ENCODE results near the gene TP53BP2. TPM values are rescaled to one million over a fixed set of nuclear protein-coding genes. Genes with fewer than 3 reads are reported as not detected.

TP53BP2 gene
- polyA plus RNA-seq, 1 experiment = 18.6 TPM

- peaks cover 8% of the 10 kb centered on the region for H3K36me3 ChIP-seq (ENCODE audit: control insufficient read depth, insufficient read depth, low read length)
- H3K27me3 ChIP-seq (ENCODE audit: control insufficient read depth, insufficient read depth, low read length) = no peaks in the 10 kb centered on the region
- TF ChIP-seq, protein P1, sequence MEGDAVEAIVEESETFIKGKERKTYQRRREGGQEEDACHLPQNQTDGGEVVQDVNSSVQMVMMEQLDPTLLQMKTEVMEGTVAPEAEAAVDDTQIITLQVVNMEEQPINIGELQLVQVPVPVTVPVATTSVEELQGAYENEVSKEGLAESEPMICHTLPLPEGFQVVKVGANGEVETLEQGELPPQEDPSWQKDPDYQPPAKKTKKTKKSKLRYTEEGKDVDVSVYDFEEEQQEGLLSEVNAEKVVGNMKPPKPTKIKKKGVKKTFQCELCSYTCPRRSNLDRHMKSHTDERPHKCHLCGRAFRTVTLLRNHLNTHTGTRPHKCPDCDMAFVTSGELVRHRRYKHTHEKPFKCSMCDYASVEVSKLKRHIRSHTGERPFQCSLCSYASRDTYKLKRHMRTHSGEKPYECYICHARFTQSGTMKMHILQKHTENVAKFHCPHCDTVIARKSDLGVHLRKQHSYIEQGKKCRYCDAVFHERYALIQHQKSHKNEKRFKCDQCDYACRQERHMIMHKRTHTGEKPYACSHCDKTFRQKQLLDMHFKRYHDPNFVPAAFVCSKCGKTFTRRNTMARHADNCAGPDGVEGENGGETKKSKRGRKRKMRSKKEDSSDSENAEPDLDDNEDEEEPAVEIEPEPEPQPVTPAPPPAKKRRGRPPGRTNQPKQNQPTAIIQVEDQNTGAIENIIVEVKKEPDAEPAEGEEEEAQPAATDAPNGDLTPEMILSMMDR (IDR thresholded peaks at IDR 0.05; ENCODE audit: insufficient read depth, low read depth, low read length) = no peak
- H3K4me3 ChIP-seq (ENCODE audit: low read depth, low read length) = no peak overlapping the region
- POLR2A ChIA-PET = no interaction called here
- CTCF ChIA-PET = no interaction called here
- DNase-seq (ENCODE audit: low read depth) = no peak
Observed at GRCh38 chr1:223793716-223794115, 52.0 kb downstream of the TP53BP2 start.

GRCh38 chr1:223792046-223792445, 53.7 kb downstream of the TP53BP2 start:
- peaks cover 9% of the 10 kb centered on the region for H3K36me3 ChIP-seq (ENCODE audit: control insufficient read depth, insufficient read depth, low read length)
- TF ChIP-seq, protein P1 (IDR thresholded peaks at IDR 0.05; ENCODE audit: insufficient read depth, low read depth, low read length) = no peak
- no peak for DNase-seq (ENCODE audit: low read depth)
- POLR2A ChIA-PET = no interaction called here
- H3K27me3 ChIP-seq (ENCODE audit: control insufficient read depth, insufficient read depth, low read length) = no peaks in the 10 kb centered on the region
- H3K4me3 ChIP-seq (ENCODE audit: low read depth, low read length) = no peak overlapping the region
- CTCF ChIA-PET = no interaction called here

GRCh38 chr1:223788746-223789415, 56.9 kb downstream of the TP53BP2 start:
- Histone ChIP-seq H3K27me3 (ENCODE audit: control insufficient read depth, insufficient read depth, low read length) (no peaks in the 10 kb centered on the region), H3K36me3 (ENCODE audit: control insufficient read depth, insufficient read depth, low read length) (peaks cover 5% of the 10 kb centered on the region; the same call in 1 of the 2 replicates), H3K4me3 (ENCODE audit: low read depth, low read length) (no peak overlapping the region)
- DNase-seq (ENCODE audit: low read depth) = no peak
- TF ChIP-seq, protein P1 (IDR thresholded peaks at IDR 0.05; ENCODE audit: insufficient read depth, low read depth, low read length) = no peak
- POLR2A ChIA-PET = no interaction called here
- CTCF ChIA-PET = no interaction called here

DNA sequence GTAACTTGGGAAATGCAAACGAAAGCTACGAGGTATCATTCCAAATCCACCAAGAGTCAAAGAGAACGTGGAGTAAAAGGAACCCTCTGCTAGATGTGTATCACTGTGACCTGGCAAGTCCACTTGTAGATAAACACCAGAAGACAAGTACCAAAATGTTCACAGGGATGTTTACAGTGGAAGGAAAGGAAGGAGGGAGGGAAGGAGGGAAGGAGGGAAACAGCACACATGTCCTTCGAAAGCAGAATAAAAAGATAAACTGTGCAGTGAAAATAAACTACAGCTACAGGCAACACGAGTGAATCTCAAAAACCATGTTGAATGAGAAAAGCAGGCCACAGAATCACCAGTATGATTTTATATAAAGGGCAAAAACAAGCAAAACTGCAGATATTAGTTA, 59.9 kb downstream of the TP53BP2 start:
- Histone ChIP-seq H3K36me3 (ENCODE audit: control insufficient read depth, insufficient read depth, low read length) (peaks cover 9% of the 10 kb centered on the region), H3K27me3 (ENCODE audit: control insufficient read depth, insufficient read depth, low read length) (no peaks in the 10 kb centered on the region), H3K4me3 (ENCODE audit: low read depth, low read length) (no peak overlapping the region)
- CTCF ChIA-PET = no interaction called here
- TF ChIP-seq, protein P1 (IDR thresholded peaks at IDR 0.05; ENCODE audit: insufficient read depth, low read depth, low read length) = no peak
- POLR2A ChIA-PET = no interaction called here
- no peak for DNase-seq (ENCODE audit: low read depth)

GRCh38 chr1:223784541-223784940, 61.2 kb downstream of the TP53BP2 start:
- ChIA-PET CTCF (interaction anchor here (1.8 kb wide), 1 partner anchor 13 kb away, joined by 3 read pairs; no protein-coding TSS in a partner anchor), POLR2A (no interaction called here)
- TF ChIP-seq, protein P1 (IDR thresholded peaks at IDR 0.05; ENCODE audit: insufficient read depth, low read depth, low read length) = no peak
- no peaks in the 10 kb centered on the region for H3K27me3 ChIP-seq (ENCODE audit: control insufficient read depth, insufficient read depth, low read length)
- no peak for DNase-seq (ENCODE audit: low read depth)
- H3K4me3 ChIP-seq (ENCODE audit: low read depth, low read length) = no peak overlapping the region
- peaks cover 10% of the 10 kb centered on the region for H3K36me3 ChIP-seq (ENCODE audit: control insufficient read depth, insufficient read depth, low read length)
